ENCODE measurements around the gene BTBD2. TPM values are rescaled to one million over a fixed set of nuclear protein-coding genes. Genes with fewer than 3 reads are reported as not detected.

The BTBD2 gene
- total and polyA plus RNA-seq, 2 of the 13 experiments (the other 11 are each of a cell fraction or from before 2014, with no cell fraction given), result 28.1 to 45.3 TPM

- TF ChIP-seq ZNF800 (CRISPR knock-in tag; IDR thresholded peaks at IDR 0.05) (no peak), ZNF414 (CRISPR knock-in tag; IDR thresholded peaks at IDR 0.05) (no peak), ZNF530 (CRISPR knock-in tag; IDR thresholded peaks at IDR 0.05; ENCODE audit: low read depth) (no peak), ZNF709 (CRISPR knock-in tag; IDR thresholded peaks at IDR 0.05) (no peak), GRHL1 (CRISPR knock-in tag; conservative IDR thresholded peaks at IDR 0.05) (no peak), THAP8 (CRISPR knock-in tag; IDR thresholded peaks at IDR 0.05; ENCODE audit: borderline replicate concordance) (no peak), NFE2L2 (IDR thresholded peaks at IDR 0.05; ENCODE audit: low read length) (0 out of 2 replicates have a peak, but pooled peaks have one; percentile 31), ZNF510 (CRISPR knock-in tag; IDR thresholded peaks at IDR 0.05; ENCODE audit: low read depth) (no peak), ATRX (CRISPR knock-in tag; IDR thresholded peaks at IDR 0.05; ENCODE audit: borderline replicate concordance) (no peak), ZEB1 (IDR thresholded peaks at IDR 0.05; ENCODE audit: insufficient replicate concordance, low read depth) (no peak), TBL1XR1 (IDR thresholded peaks at IDR 0.05; ENCODE audit: borderline replicate concordance, low read length, partially characterized antibody) (no peak), ZFP36L2 (CRISPR knock-in tag; IDR thresholded peaks at IDR 0.05) (no peak), MTERF4 (CRISPR knock-in tag; IDR thresholded peaks at IDR 0.05) (no peak), ZBTB10 (CRISPR knock-in tag; IDR thresholded peaks at IDR 0.05; ENCODE audit: borderline replicate concordance) (no peak), PRMT3 (CRISPR knock-in tag; IDR thresholded peaks at IDR 0.05; ENCODE audit: borderline replicate concordance, low read depth) (no peak), FOSL1 (CRISPR knock-in tag; IDR thresholded peaks at IDR 0.05; ENCODE audit: borderline replicate concordance) (no peak), ZSCAN5A (CRISPR knock-in tag; IDR thresholded peaks at IDR 0.05; ENCODE audit: borderline replicate concordance) (no peak), ZFP37 (CRISPR knock-in tag; IDR thresholded peaks at IDR 0.05; ENCODE audit: borderline replicate concordance) (no peak)
Measured at GRCh38 chr19:1935484-1936208, 79.9 kb downstream of the BTBD2 start (continued).

Measured in HepG2 (cell line).